HG03025 (cell line): ENCODE measurements around the gene FGF1.

ENCODE experiments used
- ATAC-seq: cut with Tn5 transposase; IDR thresholded peaks from one replicate; pipeline ENCODE4 v1.9.1; 2021; ENCODE audit warnings: mild to moderate bottlenecking, moderate library complexity; ENCODE audit not compliant: unreplicated experiment, low FRiP score

The FGF1 gene

DNA sequence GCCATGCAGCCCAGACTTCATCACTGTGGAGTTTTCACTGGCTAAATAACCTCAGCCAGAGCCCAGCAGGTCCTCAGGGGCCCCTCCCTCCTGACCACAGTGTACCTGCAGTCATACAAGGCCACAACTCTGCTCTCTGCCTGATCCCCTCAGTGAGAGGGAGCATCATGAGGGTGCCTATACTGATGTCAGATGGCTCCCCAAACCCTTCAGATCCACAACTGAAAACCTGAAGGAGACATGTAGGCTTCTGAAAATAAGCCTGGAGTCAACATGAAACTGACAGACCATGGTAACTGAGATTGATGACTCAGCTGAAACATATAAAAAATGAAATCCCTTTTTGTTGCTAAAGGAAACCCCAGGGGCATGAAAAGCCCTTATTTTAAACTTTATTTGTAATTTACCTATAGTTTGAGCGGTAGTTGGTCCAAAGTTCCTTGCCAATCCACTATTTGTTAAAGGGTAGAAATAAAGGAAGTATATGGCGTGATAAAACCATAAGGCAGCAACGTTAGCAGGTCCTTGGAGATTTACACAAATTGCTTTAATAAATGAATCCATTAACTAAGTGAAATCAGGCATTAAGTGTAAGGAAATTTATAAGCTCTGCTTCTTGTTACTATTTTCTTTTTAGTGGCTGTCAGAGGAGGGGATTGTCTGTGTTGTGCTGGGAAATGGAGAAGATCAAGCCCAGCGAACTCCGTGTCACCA lies 68.3 kb downstream of the FGF1 start:
- ATAC-seq = no peak

- no peak for ATAC-seq
These were observed 69.9 kb downstream of the FGF1 start for GRCh38 chr5:142615948-142616347.

DNA sequence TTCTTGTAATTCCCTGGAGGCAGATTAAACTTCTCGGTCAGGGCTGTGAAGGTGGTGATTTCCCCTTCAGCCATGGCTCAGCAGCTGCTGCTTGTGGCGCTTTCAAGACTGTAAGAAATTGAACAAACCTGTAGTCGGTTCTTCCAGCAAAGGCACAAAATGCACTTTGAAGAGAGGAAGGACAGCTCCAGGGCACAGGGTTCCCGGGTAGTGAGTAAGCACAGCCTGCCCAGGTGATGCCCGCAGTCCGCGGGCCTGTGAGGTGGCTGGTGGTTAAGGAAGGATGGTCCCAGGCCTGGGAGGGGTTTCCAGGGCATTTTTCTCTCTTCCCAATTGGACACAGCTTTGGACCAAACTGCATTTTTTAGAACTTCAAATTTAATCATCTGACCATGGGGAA lies 71.8 kb downstream of the FGF1 start:
- ATAC-seq = no peak

DNA sequence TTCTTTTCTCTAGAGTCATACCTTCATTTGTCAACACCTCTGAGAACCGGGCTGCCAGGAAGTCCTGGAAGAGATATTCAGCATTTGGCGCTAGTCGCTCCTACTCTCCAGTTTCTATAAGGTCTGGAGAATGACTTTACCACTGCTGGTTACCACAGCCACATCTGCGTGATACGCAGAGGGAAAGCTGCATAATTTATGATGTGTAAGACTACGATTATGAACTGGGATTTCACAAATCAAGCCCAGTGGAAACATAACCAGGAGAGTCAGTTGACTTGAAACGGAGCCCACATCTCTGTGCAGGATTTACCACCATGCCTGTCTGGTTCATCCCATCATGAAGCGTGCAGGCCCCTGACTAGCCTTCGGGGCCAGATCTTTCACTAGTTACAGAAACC lies 72.6 kb downstream of the FGF1 start:
- ATAC-seq = no peak

DNA sequence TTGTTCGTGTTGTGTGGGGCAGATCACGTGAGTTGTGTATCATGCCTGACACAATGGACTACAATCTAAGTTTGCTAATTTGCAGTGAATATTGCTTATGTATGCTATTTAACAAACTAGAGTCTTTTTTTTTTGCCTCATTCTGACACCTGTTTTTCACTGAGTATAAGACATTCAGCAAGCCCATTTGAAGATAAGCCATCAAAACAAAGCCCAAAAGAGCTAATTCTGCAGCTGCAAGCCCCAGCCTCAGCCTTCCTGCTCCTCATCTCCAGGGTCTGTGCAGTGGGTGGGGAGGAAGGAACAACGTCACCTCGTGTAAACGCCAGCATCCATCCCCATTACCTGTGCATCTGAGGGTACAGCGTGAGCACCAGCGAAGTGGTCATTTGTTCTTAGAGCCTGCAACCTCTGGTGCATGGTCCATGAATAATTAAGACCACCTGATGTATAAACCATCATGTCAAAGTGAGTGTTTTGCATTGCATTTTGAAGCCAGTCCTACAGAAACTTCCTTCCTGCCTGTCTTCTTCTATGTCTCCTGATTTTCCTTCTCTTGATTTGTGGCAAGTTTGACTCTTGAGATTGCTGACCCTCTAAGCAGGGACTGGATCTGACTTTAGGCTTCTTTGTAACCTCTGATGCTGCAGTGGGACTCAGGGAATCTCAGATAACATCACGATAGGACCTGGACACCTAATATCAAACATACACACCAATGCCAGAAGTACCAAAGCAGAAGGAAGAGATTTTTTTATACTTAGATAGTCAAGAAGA lies 73.2 kb downstream of the FGF1 start:
- no peak for ATAC-seq

DNA sequence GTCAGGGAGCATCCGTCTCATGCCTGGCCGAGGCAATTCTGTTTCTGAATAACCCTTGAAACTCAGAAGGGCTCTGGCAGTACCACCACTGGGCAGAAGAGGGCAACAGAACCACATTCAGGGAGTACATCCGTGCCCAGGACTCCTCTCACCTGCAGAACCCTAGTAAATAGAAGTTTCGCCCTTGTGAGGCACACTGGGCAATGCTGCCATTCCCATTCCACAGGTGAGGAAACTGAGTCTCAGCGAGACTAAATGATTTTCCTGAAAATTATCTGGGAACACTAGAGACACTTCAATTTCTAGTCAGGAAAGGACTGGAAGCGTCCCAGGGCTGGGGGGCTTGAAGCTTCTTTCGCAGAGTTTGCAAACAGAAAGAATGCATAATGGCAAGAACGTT lies 74.7 kb downstream of the FGF1 start:
- no peak for ATAC-seq

GRCh38 chr5:142610176-142611001 lies 75.5 kb downstream of the FGF1 start:
- no peak for ATAC-seq

GRCh38 chr5:142609142-142609541 lies 76.7 kb downstream of the FGF1 start:
- ATAC-seq = no peak

- no peak for ATAC-seq
These were observed 77.8 kb downstream of the FGF1 start for GRCh38 chr5:142608081-142608480.

DNA sequence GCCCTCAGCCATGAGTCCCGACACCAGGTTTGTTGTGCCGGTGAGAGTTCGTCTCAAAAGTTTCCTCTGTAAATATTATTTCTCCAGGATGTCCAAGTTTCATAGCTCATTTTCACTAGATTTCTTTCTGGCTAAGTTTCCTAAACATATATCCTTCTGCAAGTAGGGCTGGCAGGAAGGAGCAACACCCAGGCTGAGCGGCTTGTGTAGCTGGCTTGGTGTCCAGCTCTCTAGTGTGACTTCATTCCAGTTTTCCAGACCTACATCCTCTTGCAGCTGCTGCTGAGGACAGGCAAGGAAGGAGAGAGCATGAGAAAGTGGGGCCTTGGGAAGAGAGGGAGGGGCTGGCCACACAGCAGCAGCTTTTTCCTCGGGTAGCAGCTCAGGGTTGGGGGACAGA lies 80.3 kb downstream of the FGF1 start:
- no peak for ATAC-seq

DNA sequence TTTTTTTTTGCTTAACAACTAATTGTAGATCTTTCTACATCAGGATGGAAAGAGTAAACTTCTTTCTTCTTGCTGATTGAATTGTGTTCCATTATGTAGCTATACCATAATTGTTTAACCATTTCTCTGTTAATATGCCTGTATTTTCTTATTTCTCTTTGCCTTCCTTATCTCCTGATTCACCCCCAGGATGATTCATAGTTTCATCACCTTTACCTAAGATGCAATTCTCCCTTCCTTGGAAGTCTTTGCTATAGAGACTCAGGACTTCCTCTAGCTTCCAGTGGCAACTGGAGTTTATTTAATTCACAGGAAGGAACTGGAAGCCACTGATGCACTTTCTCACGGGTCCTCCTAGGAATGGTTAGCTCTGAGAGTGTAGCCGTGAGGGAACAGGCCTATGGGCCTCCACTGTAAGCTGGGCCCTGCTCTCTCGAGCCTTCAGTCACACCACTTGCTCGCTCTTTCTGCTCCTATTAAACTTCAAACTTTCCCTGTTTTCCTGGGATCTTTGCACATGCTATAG lies 83.1 kb downstream of the FGF1 start:
- no peak for ATAC-seq

GRCh38 chr5:142601432-142601831 lies 84.5 kb downstream of the FGF1 start:
- no peak for ATAC-seq

DNA sequence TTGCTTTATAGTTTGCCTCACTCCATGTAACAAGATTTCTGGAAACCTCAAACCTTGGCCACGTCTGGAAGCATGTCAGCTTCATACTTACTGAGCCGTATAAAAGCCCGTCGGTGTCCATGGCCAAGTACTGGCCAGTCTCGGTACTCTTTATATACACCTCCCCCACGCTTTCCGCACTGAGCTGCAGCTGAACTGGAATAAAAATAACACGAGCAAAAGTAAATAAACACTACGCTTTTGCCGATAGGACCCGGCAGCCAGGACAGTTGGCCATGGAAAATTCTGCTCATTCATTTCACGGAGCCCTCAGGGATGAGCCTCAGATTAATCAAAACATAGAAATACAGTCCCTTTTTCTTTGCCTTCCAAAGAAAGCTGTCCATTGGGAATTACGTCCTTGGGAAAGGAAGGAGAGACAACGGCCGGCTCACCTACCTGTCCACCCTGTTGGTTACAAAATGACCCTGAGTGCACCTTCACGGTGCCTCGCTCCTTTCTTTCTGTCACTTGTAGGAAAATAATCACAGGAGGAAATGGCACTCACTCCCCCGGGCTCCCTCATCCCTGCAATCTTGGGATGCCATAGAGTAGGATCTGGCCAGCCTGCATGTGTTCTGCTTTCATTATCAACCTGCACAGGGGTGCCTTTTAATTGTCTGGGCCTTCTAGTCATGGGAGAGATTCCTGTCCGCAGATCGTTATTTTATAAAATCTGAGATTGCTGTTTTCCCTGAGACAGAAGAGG lies 85.1 kb downstream of the FGF1 start:
- ATAC-seq = no peak

DNA sequence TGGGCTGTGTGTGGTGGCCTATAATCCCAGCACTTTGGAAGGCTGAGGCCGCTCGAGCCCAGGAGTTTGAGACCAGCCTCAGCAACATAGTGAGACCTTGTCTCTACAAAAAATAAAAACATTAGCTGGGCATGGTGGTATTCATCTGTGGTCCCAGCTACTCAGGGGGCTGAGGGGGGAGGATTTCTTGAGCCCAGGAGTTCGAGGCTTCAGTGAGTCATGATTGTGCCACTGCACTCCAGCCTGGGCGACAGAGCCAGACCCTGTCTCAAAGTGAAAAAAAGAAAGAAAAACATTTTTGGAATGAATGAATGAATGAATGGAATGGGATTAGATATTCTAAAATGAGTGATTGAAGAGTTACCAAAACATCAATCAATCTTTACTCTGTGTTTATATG lies 85.8 kb downstream of the FGF1 start:
- ATAC-seq = no peak

DNA sequence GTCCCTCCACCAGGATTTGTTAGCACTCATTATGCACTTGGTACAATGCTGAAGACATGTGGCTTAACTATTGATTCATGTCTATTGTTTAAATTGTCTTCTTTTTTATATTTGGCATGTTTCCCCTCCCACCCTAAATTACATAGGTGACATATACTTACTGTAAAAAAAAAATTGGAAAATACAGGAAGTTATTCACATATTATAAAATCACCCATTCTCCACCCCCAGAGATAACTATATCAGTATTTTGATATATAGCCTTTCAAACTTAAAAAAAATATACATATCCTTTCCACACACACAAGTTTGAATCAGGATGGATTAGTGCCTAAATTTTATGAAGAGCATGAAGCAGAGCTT lies 87.6 kb downstream of the FGF1 start:
- ATAC-seq = no peak

GRCh38 chr5:142597546-142598337 lies 88.1 kb downstream of the FGF1 start:
- no peak for ATAC-seq

GRCh38 chr5:142597025-142597424 lies 88.9 kb downstream of the FGF1 start:
- ATAC-seq = no peak

- no peak for ATAC-seq
These were observed 93.5 kb downstream of the FGF1 start for GRCh38 chr5:142592365-142592764.

DNA sequence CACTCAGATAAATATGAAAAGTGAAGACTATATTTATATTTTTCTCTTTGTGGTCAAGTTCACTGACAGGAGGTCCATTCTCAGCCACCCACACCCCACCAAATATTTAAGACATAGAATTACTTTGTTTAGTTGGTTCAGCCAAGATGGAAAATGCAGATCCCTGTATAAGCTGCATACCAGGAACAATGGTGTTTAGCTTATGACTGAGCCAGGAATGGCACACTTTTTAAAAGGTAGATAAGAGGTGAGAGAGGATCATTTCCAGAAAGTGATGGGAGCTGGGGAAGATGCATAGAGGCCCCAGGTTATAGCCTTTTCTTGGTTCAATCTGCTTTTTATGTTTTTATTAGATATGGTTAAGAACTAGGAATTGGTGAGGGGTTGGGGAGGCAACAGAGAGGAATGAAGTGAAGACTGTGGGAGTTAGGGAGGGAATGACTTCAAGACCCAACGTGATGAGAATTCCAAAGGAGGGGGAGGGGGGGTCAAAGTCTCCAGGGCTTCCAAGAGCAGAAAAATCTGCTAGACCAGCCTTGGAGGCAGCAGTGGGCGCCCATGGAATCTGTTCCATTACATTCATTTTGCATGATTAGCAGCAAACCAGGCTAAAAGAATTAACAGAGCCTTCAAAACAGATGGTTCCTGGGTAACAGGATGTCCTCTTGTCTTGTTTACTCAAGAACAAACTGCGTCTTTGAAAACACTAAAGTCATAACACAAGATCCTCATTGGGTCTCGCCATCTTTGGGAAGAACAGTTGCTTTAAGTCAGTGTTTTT lies 95.2 kb downstream of the FGF1 start:
- ATAC-seq = no peak
